Naive thymus-derived CD4-positive, alpha-beta T cell (primary cell): ENCODE data around the gene COMT. TPM values are rescaled to one million over a fixed set of nuclear protein-coding genes. Genes with fewer than 3 reads are reported as not detected.
"Not testable (repeated sequence)": the region's sequence is repeated elsewhere in the genome, so short reads cannot be mapped to it uniquely, and the experiment has no call there.

Experiments used
- ATAC-seq: fragments of 150-1000 bp; cut with Tn5 transposase; 2 replicates; pipeline ENCODE4 v1.10.0; 2021; ENCODE audit warnings: mild to moderate bottlenecking, moderate library complexity
- CTCF ChIA-PET: fragments of 350-600 bp; sonication (Branson Sonifier 250); formaldehyde crosslinking; loops from one replicate; lab custom pipeline; 2021; ENCODE audit warnings: antibody characterized with exemption; lab: Charles Lee
- POLR2A ChIA-PET: fragments of 350-600 bp; sonication (Branson Sonifier 250); formaldehyde crosslinking; loops from one replicate; lab custom pipeline; 2021; ENCODE audit warnings: antibody characterized with exemption, inconsistent platforms; lab: Charles Lee
- DNase-seq, 9 donors: peaks; one replicate each; pipeline versions ENCODE4 v3.0.0 to v3.0.0-alpha.2; 2020 to 2022; ENCODE audit warnings: mixed read lengths in 1 of 9
- H3K27ac ChIP-seq: one replicate; pipeline ENCODE4 v1.7.0; 2013; ENCODE audit warnings: mild to moderate bottlenecking, low read depth, low read length, moderate library complexity
- H3K27me3 ChIP-seq, 2 donors: one replicate each; pipeline ENCODE4 v1.7.0; 2013; ENCODE audit warnings: low read length in 2 of 2, mild to moderate bottlenecking in 2 of 2, moderate library complexity in 2 of 2; ENCODE audit not compliant: control insufficient read depth in 2 of 2, insufficient read depth in 2 of 2
- H3K36me3 ChIP-seq, 3 experiments: 1 replicate in 2 of 3; 2 replicates in 1 of 3; pipeline ENCODE4 v1.7.0; 2013; ENCODE audit warnings: low read length in 3 of 3, mild to moderate bottlenecking in 3 of 3, moderate library complexity in 1 of 3; ENCODE audit not compliant: insufficient read depth in 3 of 3, control insufficient read depth in 2 of 3
- H3K4me1 ChIP-seq, 2 donors: one replicate each; pipeline ENCODE4 v1.7.0; 2013; ENCODE audit warnings: low read length in 2 of 2, mild to moderate bottlenecking in 2 of 2, moderate library complexity in 1 of 2; ENCODE audit not compliant: control insufficient read depth in 2 of 2, insufficient read depth in 2 of 2
- H3K4me3 ChIP-seq: 2 replicates; pipeline ENCODE4 v1.7.0; 2013; ENCODE audit warnings: mild to moderate bottlenecking, low read length
- H3K9me3 ChIP-seq, 3 experiments: 1 replicate in 2 of 3; 2 replicates in 1 of 3; pipeline ENCODE4 v1.7.0; 2013; ENCODE audit warnings: low read length in 3 of 3; ENCODE audit not compliant: control insufficient read depth in 2 of 3
- H3K27ac Mint-ChIP-seq, 9 donors: one replicate each; pipeline ENCODE4 v1.8.0; 2020 to 2022; ENCODE audit warnings: mixed read lengths in 9 of 9, mild to moderate bottlenecking in 8 of 9, moderate library complexity in 5 of 9, inconsistent platforms in 2 of 9
- H3K27me3 Mint-ChIP-seq, 5 donors: one replicate each; pipeline ENCODE4 v1.8.0; 2021 to 2022; ENCODE audit warnings: mixed read lengths in 5 of 5, mild to moderate bottlenecking in 1 of 5
- H3K36me3 Mint-ChIP-seq, 5 donors: one replicate each; pipeline ENCODE4 v1.8.0; 2020 to 2022; ENCODE audit warnings: mixed read lengths in 5 of 5, mild to moderate bottlenecking in 3 of 5, inconsistent platforms in 1 of 5
- H3K4me1 Mint-ChIP-seq, 7 donors: one replicate each; pipeline ENCODE4 v1.8.0; 2020 to 2022; ENCODE audit warnings: mixed read lengths in 7 of 7, mild to moderate bottlenecking in 3 of 7, inconsistent platforms in 1 of 7
- H3K4me3 Mint-ChIP-seq, 10 donors: one replicate each; pipeline ENCODE4 v1.8.0; 2020 to 2022; ENCODE audit warnings: mild to moderate bottlenecking in 10 of 10, mixed read lengths in 10 of 10, moderate library complexity in 6 of 10, inconsistent platforms in 2 of 10
- H3K9me3 Mint-ChIP-seq, 11 donors: one replicate each; pipeline ENCODE4 v1.8.0; 2020 to 2022; ENCODE audit warnings: mixed read lengths in 11 of 11, mild to moderate bottlenecking in 4 of 11, inconsistent platforms in 1 of 11, moderate library complexity in 1 of 11
- intact Hi-C, 2 donors: fragments of 100-400 bp; cut with micrococcal nuclease; formaldehyde crosslinking; loops; one replicate each; pipeline ENCODE4 v1.15.1; 2023
- polyA plus RNA-seq, 2 donors: library from polyadenylated mRNA; unstranded; fragments of 300-500 nt; fragmentation: Illumina TruSeq; gene quantifications; one replicate each; pipeline ENCODE4 v1.2.3, GENCODE V29; 2021
- total RNA-seq, 6 experiments: library from RNA in 5 of 6; stranded (reverse) in 5 of 6; gene quantifications; 1 replicate in 5 of 6; 2 replicates in 1 of 6; pipeline ENCODE4 v1.2.3 and lab custom pipeline; 2021 to 2026

Gene COMT
- total and polyA plus RNA-seq, 7 experiments from 2014 or later, result 30.0 to 105 (median 56.0) TPM

DNA sequence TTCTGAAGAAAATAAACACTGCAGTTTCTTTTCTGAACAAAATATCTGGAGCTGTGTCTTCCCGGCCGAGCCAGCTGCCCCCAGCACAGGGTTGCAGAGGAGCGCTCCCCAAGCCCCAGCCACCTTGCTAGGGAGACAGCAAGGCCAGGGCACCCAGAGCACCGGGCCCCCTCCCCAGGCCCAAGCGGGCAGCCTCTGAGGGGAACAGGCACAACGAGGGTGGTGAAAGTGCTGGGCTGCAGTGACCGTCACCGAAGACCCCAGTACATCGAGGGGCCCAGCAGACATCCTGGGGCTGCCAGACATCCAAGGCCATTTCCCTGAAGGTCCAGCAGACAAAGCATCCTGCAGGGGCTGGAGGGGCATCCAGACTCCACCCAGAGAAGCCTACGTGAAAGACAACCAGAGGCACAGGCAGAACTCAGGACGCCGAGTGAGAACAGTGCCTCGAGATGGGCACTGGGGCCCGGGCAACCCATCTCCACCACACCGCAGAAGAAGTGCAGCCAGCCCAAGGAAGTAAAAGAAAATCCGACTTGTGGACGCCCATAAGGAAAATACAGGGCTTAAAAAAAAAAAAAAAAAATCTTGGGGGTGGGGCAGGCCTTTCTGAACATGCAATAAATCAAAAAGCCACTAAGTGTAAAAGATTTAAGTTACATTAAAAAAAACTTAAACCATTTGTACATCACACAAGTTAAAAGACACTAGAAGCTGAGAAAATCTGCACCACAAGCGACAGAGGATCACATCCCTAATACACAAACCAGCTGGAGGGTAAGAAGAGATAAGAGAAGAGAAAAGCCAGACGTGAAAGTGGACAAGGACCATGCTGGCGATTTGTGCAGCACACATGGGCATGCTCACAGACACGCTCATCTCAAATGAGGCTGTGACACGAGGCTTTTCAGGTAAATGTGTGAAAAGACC lies 36.0 kb upstream of the COMT start:
- intact Hi-C loops, result no loop called here
- H3K27ac Mint-ChIP-seq, result peak overlapping the region in 2 of 9 donors; percentile 0 to 29

DNA sequence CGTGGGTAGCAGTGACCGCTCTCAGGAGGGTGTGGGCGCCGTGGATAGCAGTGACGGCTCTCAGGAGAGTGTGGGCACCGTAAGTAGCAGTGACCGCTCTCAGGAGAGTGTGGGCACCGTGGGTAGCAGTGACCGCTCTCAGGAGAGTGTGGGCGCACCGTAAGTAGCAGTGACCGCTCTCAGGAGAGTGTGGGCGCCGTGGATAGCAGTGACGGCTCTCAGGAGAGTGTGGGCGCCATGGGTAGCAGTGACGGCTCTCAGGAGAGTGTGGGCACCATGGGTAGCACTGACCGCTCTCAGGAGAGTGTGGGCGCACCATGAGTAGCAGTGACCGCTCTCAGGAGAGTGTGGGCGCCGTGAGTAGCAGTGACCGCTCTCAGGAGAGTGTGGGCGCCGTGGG lies 34.7 kb upstream of the COMT start:
- POLR2A ChIA-PET, H3K9me3 Mint-ChIP-seq, H3K4me3 ChIP-seq, H3K27ac ChIP-seq, intact Hi-C loops, H3K27me3 ChIP-seq, DNase-seq, H3K4me1 ChIP-seq, ATAC-seq, CTCF ChIA-PET, H3K4me3 Mint-ChIP-seq, H3K27me3 Mint-ChIP-seq, H3K9me3 ChIP-seq, H3K27ac Mint-ChIP-seq: not testable (repeated sequence)
- H3K36me3 ChIP-seq, result peaks cover 0 to 11% (median 0%) of the 10 kb centered on the region in 3 experiments
- Mint-ChIP-seq H3K4me1 (peaks cover 2 to 17% (median 13%) of the 10 kb centered on the region in 7 donors), H3K36me3 (peaks cover 1 to 20% (median 4%) of the 10 kb centered on the region in 5 donors)

More for the DNA sequence above, 36.0 kb upstream of the COMT start:
- Mint-ChIP-seq H3K4me1 (peaks cover 2 to 17% (median 13%) of the 10 kb centered on the region in 7 donors), H3K36me3 (peaks cover 1 to 23% (median 7%) of the 10 kb centered on the region in 5 donors), H3K4me3 (no peak overlapping the region), H3K27me3 (no peaks in the 10 kb centered on the region), H3K9me3 (no peaks in the 10 kb centered on the region)
- Histone ChIP-seq H3K27me3 (no peaks in the 10 kb centered on the region), H3K4me3 (no peak overlapping the region), H3K9me3 (no peaks in the 10 kb centered on the region), H3K27ac (no peak overlapping the region), H3K4me1 (peaks cover 0 to 8% of the 10 kb centered on the region in 2 donors), H3K36me3 (peaks cover 0 to 4% (median 0%) of the 10 kb centered on the region in 3 experiments)
- DNase-seq (no peak), ATAC-seq (no peak)
- CTCF ChIA-PET, result interaction anchor here (0.7 to 1.0 kb wide), 2 partner anchors 10 to 172 kb away, joined by 3 read pairs; no protein-coding TSS in a partner anchor
- POLR2A ChIA-PET, result interaction anchor here (0.6 to 1.5 kb wide), 3 partner anchors 14 to 795 kb away, joined by 3 to 4 read pairs (median 3); no protein-coding TSS in a partner anchor

DNA sequence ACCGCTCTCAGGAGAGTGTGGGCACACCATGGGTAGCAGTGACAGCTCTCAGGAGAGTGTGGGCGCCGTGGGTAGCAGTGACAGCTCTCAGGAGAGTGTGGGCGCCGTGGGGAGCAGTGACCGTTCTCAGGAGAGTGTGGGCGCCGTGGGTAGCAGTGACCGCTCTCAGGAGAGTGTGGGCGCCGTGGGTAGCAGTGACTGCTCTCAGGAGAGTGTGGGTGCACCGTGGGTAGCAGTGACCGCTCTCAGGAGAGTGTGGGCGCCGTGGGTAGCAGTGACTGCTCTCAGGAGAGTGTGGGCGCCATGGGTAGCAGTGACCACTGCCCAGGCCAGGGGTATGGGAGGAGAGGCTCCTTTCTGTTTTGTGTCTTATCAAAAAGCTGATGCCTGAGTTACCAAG lies 33.7 kb upstream of the COMT start:
- H3K27me3 ChIP-seq, H3K4me3 ChIP-seq, H3K27ac ChIP-seq, H3K4me1 ChIP-seq, H3K9me3 ChIP-seq, H3K27me3 Mint-ChIP-seq, H3K4me3 Mint-ChIP-seq, intact Hi-C loops, H3K27ac Mint-ChIP-seq, ATAC-seq, POLR2A ChIA-PET, DNase-seq, H3K9me3 Mint-ChIP-seq: not testable (repeated sequence)
- H3K36me3 ChIP-seq, result peaks cover 0 to 19% (median 0%) of the 10 kb centered on the region in 3 experiments
- peaks cover 2 to 17% (median 13%) of the 10 kb centered on the region in 7 donors for H3K4me1 Mint-ChIP-seq
- CTCF ChIA-PET, result interaction anchor here (1.1 kb wide), 1 partner anchor 178 kb away, joined by 4 read pairs; no protein-coding TSS in a partner anchor
- peaks cover 1 to 17% (median 4%) of the 10 kb centered on the region in 5 donors for H3K36me3 Mint-ChIP-seq

DNA sequence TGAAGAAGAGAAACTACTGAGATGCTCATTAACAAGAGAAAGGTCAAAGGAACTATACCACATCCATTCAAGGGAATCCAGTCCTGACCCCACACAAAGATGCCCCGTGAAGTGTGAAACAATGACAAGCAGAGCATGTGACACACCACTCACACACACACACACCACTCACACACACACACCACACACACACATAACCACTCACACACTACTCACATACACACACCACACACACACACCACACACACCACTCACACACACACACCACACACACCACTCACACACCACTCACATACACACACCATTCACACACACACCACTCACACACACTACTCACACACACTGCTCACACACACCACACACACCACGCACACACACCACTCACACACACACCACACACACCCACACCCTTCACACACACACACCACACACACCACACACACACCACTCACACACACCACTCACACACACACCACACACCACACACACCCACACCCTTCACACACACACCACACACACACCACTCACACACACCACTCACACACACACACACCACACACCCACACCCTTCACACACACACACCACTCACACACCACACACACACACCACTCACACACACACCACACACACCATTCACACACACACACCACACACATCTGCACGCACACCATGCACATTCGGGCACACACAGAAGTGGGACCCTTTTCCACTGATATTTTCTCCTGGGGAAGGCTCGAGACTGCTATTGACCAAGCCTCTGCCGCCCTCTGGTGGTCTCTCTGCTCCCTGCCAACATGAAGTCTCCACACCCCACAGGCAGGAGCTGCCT lies 32.0 kb upstream of the COMT start:
- Mint-ChIP-seq H3K4me3 (peak overlapping the region in 2 of 10 donors; percentile 10 to 61), H3K27me3 (no peaks in the 10 kb centered on the region), H3K9me3 (peaks cover 0 to 7% (median 0%) of the 10 kb centered on the region in 11 donors), H3K27ac (peak overlapping the region in 7 of 9 donors; percentile 41 to 85 (median 78)), H3K36me3 (peaks cover 10 to 33% (median 20%) of the 10 kb centered on the region in 5 donors), H3K4me1 (peaks cover 2 to 17% (median 13%) of the 10 kb centered on the region in 7 donors)
- POLR2A ChIA-PET, result interaction anchor here (1.0 to 2.1 kb wide), 3 partner anchors 17 to 179 kb away, joined by 3 to 8 read pairs (median 5); no protein-coding TSS in a partner anchor
- no peak overlapping the region for H3K4me3 ChIP-seq
- H3K9me3 ChIP-seq, result no peaks in the 10 kb centered on the region
- peaks cover 0 to 36% (median 0%) of the 10 kb centered on the region in 3 experiments for H3K36me3 ChIP-seq
- DNase-seq, result peak; percentile 61 to 82 (median 76)
- H3K27ac ChIP-seq, result no peak overlapping the region
- CTCF ChIA-PET, result interaction anchor here (0.6 to 5.5 kb wide), 15 partner anchors 13 to 179 kb away, joined by 3 to 77 read pairs (median 4); no protein-coding TSS in a partner anchor
- intact Hi-C loops, result loop anchor here (1.0 kb wide), 5 partner anchors 18 to 179 kb away; no protein-coding TSS in a partner anchor
- peaks cover 0 to 8% of the 10 kb centered on the region in 2 donors for H3K4me1 ChIP-seq
- peak; percentile 94 for ATAC-seq
- H3K27me3 ChIP-seq, result no peaks in the 10 kb centered on the region

DNA sequence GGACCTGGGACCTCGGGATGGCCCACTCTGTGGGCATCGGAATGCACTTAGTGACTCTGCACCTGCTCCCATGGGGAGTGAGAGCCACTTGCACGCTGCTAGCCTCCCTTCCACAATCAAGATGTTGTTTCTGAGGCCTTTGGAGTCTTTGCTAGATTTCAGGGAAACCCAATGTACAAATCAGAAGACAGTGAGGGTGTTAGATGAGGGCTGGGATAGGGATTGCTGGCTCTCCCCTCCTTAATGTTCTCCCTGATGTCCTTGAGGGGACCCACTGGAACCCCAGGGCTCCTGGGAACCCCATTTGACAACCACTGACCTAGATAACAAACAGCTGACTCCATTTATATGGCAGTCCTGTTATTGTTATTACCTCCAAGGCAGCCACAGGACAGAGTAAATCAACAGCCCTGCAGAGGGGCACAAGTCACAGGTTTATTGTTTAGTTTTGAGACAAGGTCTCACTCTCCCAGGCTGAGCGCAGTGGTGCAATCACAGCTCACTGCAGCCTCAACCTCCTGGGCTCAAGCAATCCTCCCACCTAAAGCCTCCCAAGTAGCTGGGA lies 31.3 kb upstream of the COMT start:
- H3K36me3 Mint-ChIP-seq, result peaks cover 14 to 40% (median 26%) of the 10 kb centered on the region in 5 donors
- ChIA-PET POLR2A (interaction anchor here (1.0 to 2.1 kb wide), 3 partner anchors 18 to 180 kb away, joined by 3 to 8 read pairs (median 5); no protein-coding TSS in a partner anchor), CTCF (interaction anchor here (0.6 to 5.5 kb wide), 15 partner anchors 13 to 180 kb away, joined by 3 to 77 read pairs (median 4); no protein-coding TSS in a partner anchor)
- H3K27me3 Mint-ChIP-seq, result no peaks in the 10 kb centered on the region
- ATAC-seq, result no peak
- peak overlapping the region in 2 of 10 donors; percentile 10 to 30 for H3K4me3 Mint-ChIP-seq
- peaks cover 0 to 8% of the 10 kb centered on the region in 2 donors for H3K4me1 ChIP-seq
- H3K27ac ChIP-seq, result no peak overlapping the region
- H3K4me1 Mint-ChIP-seq, result peaks cover 2 to 17% (median 13%) of the 10 kb centered on the region in 7 donors
- H3K27me3 ChIP-seq, result no peaks in the 10 kb centered on the region
- intact Hi-C loops, result loop anchor here (1.0 kb wide), 5 partner anchors 19 to 180 kb away; no protein-coding TSS in a partner anchor
- no peaks in the 10 kb centered on the region for H3K9me3 ChIP-seq
- no peak for DNase-seq
- H3K9me3 Mint-ChIP-seq, result peaks cover 0 to 7% (median 0%) of the 10 kb centered on the region in 11 donors
- peak overlapping the region in 6 of 9 donors; percentile 23 to 78 (median 43) for H3K27ac Mint-ChIP-seq
- H3K36me3 ChIP-seq, result peaks cover 0 to 43% (median 0%) of the 10 kb centered on the region in 3 experiments
- H3K4me3 ChIP-seq, result no peak overlapping the region
